ENCODE results near the gene LDHAL6B.

Gene LDHAL6B

GRCh38 chr15:59221511-59222505 is 15.2 kb downstream of the LDHAL6B start:
- no peak for DNase-seq

DNA sequence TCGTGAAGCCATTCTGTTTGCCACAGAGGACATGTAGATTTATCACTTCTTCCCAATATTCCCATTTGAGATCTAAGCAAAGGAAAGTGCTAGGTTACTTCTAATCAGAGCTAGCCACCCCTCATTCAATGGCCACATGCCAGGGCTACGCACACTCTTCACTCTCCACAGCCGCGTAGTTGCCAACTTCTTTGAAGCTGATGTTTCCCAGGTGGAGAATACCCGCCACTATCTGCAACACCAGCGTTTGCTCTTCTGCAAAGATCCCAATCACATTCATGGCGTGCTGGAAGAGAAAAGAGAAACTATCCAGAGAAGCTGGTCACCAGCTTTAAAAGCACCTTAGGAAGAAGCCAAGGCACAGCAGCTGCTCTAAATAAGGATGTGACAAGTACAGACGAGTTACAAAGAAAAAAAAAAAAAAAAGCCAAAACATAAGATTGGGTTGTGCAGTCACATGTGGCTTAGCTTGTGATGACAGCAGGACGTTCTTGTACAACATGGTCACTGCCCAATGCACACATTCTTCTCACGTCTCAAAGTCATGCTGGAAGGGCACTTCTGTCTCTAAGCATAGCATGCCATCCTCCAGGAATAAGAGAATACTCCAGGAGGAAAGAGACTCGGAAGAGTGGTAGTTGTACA is 16.4 kb downstream of the LDHAL6B start:
- no peak for DNase-seq

DNA sequence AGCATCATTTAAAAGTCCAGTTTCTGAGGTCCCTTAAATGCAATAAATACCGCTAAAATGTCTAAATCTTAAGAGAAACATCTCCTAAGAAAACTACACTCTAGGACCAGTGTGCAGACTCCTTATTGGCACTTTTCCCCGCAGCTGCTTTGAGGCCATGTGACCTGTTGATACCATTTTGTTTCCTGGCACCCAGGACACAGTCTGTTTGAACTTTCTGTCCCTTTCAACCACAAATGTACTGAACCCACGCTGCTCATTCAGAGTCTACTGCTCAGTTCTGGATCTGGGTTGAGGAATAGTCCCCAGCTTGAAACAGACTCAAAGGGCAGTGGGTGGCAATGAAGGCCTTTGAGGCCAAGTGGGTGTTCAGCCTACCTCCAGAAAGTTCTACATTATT is 17.1 kb downstream of the LDHAL6B start:
- DNase-seq, result no peak

DNA sequence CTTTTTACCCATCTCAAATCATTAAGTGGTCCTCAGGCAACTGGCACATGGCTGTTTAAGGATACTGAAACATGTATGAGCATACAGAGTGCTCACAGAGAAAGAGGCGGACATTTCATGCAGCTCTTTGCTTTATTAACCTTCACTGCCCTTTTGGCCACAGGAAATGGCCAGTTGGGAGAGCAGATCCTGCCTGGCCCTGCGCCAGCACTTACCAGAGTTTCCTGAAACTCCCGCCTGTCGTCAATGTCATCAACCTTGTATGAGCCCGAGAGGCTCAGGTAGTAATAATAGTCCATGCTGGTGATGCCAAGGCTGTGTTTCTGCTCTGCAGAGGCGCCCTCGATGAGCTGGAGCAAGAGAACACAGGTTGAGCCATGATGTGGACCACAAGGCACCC is 17.8 kb downstream of the LDHAL6B start:
- no peak for DNase-seq

DNA sequence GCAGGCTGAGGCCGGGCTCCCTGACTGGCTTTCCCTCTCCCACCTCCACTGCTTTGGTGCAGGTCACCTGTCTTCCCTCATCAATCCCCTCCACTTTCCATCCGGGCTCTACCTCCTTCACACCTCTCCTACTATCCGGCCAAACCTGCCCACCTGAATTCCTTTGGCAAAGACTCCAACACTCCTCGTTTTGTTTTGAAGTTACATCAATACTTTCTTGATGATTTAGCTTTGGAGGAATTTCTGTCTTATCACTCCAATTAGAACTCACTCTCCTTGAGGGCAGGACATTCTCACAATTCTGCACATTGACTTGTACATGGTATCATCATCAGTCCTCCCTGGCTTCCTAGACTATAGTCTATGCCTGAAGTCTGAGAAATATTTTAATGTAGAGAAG is 20.4 kb downstream of the LDHAL6B start:
- no peak for DNase-seq

DNA sequence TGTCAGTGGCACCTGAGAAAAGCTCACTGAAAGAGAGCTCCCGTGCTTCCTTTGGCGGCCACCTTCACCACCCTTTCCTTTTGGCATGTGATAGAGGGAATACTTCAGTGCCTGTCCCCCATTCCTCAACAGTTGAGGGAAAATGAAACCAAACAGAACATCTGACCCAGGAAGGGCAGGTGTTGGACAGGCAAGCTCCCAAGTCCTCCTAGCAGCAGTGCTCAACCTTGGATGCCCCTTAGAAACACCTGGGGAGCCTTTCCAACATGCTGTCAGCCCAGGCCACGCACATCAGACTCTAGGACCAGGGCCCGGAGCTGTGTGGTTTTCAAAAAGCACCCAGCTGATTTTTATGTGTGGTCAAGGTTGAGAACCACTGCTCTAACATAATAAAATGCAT is 22.4 kb downstream of the LDHAL6B start:
- DNase-seq, result no peak

DNA sequence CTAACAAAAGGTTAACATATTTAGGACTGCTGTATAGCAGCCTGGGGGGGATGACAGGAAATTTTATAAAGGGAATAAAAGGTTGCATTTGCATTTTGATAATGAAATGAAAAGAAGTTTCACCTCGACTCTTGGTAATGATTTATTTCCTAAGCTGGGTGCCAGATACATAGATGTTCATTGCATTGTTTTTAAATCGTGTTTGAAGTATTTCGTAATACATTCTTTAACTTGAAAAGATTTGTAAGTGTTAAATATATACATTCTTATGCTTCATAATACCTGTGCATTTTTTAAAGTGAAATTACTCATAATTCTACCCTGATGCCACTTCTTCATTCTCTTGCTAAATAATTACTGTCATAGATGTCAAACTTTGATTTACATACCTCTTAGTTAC is 22.8 kb downstream of the LDHAL6B start:
- no peak for DNase-seq

DNA sequence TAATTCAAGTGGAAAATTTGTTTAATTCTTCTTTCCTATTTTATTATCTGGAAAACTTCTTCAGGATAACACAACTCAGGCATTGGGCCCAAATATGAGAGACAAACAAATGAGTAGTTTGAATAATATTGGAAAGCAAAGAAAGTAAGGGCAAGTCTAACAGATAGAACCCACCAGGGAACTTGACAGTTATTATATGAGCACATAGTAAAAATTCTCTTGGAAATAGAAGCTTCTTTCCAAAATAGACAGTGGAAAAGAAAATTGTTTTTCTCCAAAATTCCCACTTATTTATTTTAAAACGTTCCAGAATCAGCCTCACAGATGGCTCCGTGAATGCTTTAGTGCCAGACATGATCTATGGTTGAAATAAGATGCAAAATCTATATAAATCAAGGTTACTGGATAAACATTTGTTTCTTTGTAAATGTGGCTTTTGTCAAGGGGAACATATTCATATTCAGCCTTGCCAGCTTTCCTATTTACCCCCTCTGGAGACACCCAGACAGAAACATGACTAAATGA is 23.9 kb downstream of the LDHAL6B start:
- no peak for DNase-seq

- no peak for DNase-seq
These were observed 25.8 kb downstream of the LDHAL6B start for GRCh38 chr15:59232476-59232875.

GRCh38 chr15:59236394-59236793 is 29.8 kb downstream of the LDHAL6B start:
- no peak for DNase-seq

DNA sequence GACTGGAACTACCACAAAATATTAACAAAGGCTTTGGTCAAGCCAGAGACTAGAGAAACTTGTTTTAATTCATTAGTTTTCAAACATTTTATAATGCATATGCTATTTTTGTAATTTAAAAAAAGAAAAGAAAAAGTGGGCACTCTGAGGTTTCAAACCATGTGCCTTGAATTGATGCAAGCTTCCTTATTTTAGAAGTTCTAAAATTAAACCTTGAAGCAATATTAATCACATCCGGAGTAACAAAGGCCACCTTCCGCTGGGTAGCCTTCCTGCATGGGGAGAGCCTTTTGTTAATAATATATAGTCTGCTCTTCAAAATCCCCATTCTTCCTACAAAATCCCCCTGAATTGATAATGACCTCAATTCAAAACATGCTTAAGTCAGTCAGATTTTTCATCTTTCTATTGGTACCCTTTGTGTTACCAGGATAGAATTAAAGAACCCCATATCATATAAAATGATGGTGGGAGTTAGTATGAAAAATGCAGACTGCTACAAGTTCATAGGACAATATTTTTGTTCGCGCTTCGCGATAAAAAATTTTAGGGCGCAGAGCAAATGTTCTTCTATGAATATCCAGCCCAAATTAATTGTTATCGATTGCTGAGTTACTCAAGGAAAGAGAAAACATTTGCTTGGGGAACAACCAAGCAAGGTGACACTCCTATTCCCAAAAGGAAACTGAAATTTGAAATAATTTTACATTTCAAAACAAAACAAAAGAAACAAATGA is 30.6 kb downstream of the LDHAL6B start:
- no peak for DNase-seq

DNA sequence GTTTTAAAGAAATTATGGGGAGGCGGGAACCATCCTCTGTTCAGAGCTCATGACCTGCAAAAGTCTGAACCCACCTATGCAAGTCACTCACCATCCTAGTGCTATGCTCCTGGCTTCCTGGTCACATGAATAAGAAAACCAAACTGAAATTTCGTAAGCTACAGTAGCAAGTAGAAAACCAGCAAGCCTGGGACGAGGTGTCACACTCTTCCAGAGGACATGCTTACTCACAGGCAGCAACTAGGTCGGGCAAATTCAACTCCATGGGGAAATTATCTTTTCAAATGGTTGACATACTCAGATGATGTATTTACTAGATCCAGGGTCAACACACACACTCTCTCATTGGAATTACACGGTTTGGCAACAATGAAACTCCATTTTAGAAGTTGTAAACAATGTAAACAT is 31.3 kb downstream of the LDHAL6B start:
- DNase-seq, result no peak

DNA sequence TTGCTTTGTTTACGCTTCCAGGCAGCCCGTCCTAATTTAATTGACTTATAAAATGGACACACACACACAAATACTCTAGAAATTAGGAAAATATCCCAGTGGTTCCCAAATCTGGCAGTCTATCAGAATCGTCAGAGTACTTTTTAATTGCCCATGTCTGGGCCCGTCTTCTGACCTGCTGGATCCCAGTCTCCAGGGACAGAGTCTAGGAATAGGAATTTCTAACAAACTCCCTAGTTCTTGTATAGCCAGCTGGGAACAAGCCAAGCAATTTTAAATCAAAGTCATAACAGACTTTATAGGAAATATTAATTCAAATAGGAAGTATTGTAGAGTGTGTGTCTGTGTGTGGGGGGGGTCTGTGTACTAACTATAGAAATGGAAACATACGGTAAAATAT is 33.4 kb downstream of the LDHAL6B start:
- no peak for DNase-seq

GRCh38 chr15:59242649-59243048 is 36.0 kb downstream of the LDHAL6B start:
- DNase-seq, result no peak

DNA sequence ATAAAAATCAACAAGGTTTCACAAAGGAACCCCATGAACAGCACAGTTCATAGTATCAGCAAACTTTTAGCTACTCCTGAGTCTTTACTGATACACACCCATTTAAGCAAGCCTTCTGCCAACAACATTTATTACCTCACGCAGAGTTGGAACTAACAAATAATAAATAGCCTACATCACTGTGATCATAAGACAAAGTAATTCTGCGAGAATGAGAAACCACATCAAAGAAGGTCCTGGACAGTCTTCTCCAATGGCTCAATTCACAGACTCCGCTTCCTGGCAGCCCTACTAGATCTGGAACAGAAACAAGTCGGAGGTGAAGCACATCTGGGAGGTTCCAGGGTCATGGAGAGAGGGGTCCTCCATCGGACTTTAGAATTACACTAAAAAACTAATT is 37.0 kb downstream of the LDHAL6B start:
- no peak for DNase-seq

- no peak for DNase-seq
These were observed 37.7 kb downstream of the LDHAL6B start for GRCh38 chr15:59244337-59244736.

- no peak for DNase-seq
These were observed 38.9 kb downstream of the LDHAL6B start for GRCh38 chr15:59245559-59245958.

GRCh38 chr15:59247364-59247763 is 40.7 kb downstream of the LDHAL6B start:
- DNase-seq, result peak; percentile 16

- no peak for DNase-seq
These were observed 43.2 kb downstream of the LDHAL6B start for GRCh38 chr15:59249816-59250215.

DNA sequence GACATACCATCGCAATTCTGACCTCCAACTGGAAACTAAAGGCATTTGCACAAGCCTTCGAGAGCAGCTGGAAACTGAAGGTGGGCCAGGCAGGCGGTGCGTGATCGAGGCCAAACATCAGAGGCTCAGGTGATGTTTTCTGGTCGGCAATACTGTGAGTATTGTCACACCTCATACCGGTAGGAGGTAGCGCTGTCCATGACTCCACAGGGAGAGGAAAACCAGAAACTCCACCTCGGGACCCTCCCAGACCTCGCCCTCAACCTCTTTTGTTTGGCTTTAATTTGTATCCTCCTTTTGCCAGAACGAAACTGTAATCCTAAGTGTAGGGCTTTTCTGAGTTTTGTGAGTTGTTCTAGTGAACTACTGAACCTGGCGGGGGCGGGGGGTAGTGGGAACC is 43.6 kb downstream of the LDHAL6B start:
- DNase-seq, result no peak

DNA sequence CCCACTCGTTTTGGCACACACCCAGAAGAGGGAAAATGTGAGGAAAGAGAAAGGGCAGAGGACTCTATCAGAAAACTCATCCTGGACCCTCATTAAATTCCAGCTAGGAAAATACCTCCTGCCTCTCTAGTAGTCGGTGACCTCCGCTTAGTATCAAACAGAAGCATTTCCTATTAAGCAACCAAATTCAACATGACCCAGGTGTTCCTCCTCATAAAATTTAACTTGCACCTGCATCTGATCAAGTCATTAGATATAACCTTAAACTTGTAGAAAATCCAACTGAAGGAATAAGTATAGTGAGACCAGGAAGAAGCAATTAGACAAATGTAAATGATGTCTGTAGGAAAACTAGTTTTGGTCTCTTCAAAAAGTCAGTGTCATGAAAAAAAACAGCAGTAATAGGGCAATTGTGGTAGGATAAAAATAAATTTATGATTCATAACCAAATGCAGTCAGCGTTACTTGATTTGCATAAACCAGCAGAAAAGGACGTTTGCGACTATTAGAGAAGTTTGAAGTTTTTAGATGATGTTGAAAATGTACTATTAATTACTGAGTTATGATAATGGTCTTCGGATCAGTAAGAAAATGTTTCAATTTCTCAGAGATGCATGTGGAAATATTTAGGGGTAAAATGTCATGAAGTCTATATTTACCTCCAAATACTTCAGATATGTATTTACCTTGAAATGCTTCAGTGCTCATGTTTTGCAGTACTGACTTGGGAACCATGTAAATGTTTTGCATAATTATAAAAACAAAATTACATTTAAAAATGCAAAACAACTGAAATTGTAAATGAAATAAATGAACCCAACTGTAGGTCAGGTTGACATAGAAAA is 44.6 kb downstream of the LDHAL6B start:
- no peak for DNase-seq

GRCh38 chr15:59252137-59252536 is 45.5 kb downstream of the LDHAL6B start:
- no peak for DNase-seq
